ENCODE data around the gene HOXA9.

Gene HOXA9

GRCh38 chr7:27202862-27203134, 37.5 kb upstream of the HOXA9 start:
- peaks cover 11% of the 10 kb centered on the region for H3K27me3 ChIP-seq (replicated peaks; ENCODE audit: control insufficient read depth, insufficient read depth, low read length)
- no peak for DNase-seq (ENCODE audit: extremely low read depth, insufficient read length)
- H3K36me3 ChIP-seq (ENCODE audit: control insufficient read depth, insufficient read depth, low read length) = no peaks in the 10 kb centered on the region
- H3K4me3 ChIP-seq (replicated peaks; ENCODE audit: low read depth, low read length) = no peak overlapping the region
- TF ChIP-seq CTCF (IDR thresholded peaks at IDR 0.05; ENCODE audit: insufficient read depth, low read length, poor library complexity, severe bottlenecking) = no peak

- Histone ChIP-seq H3K36me3 (ENCODE audit: control insufficient read depth, insufficient read depth, low read length) (no peaks in the 10 kb centered on the region), H3K4me3 (replicated peaks; ENCODE audit: low read depth, low read length) (no peak overlapping the region), H3K27me3 (replicated peaks; ENCODE audit: control insufficient read depth, insufficient read depth, low read length) (peaks cover 11% of the 10 kb centered on the region)
- no peak for TF ChIP-seq CTCF (IDR thresholded peaks at IDR 0.05; ENCODE audit: insufficient read depth, low read length, poor library complexity, severe bottlenecking)
- DNase-seq (ENCODE audit: extremely low read depth, insufficient read length) = no peak
Observed at GRCh38 chr7:27202018-27202861, 36.9 kb upstream of the HOXA9 start.

GRCh38 chr7:27201580-27202017, 36.3 kb upstream of the HOXA9 start:
- DNase-seq (ENCODE audit: extremely low read depth, insufficient read length) = no peak
- H3K36me3 ChIP-seq (ENCODE audit: control insufficient read depth, insufficient read depth, low read length) = no peaks in the 10 kb centered on the region
- no peak for TF ChIP-seq CTCF (IDR thresholded peaks at IDR 0.05; ENCODE audit: insufficient read depth, low read length, poor library complexity, severe bottlenecking)
- no peak overlapping the region for H3K4me3 ChIP-seq (replicated peaks; ENCODE audit: low read depth, low read length)
- H3K27me3 ChIP-seq (replicated peaks; ENCODE audit: control insufficient read depth, insufficient read depth, low read length) = peaks cover 11% of the 10 kb centered on the region

GRCh38 chr7:27200761-27201579, 35.6 kb upstream of the HOXA9 start:
- DNase-seq (ENCODE audit: extremely low read depth, insufficient read length) = no peak
- Histone ChIP-seq H3K27me3 (replicated peaks; ENCODE audit: control insufficient read depth, insufficient read depth, low read length) (peaks cover 11% of the 10 kb centered on the region), H3K4me3 (replicated peaks; ENCODE audit: low read depth, low read length) (no peak overlapping the region), H3K36me3 (ENCODE audit: control insufficient read depth, insufficient read depth, low read length) (no peaks in the 10 kb centered on the region)
- TF ChIP-seq CTCF (IDR thresholded peaks at IDR 0.05; ENCODE audit: insufficient read depth, low read length, poor library complexity, severe bottlenecking) = no peak

GRCh38 chr7:27199849-27200760, 34.8 kb upstream of the HOXA9 start, which contains the start of gene HOXA13:
HOXA13 (minus strand) TSS chr7:27200091; CDS start chr7:27200077, 14 bp downstream.
- no peak for DNase-seq (ENCODE audit: extremely low read depth, insufficient read length)
- peak within 1 kb of the TSS; percentile 34 for H3K4me3 ChIP-seq (replicated peaks; ENCODE audit: low read depth, low read length)
- TF ChIP-seq CTCF (IDR thresholded peaks at IDR 0.05; ENCODE audit: insufficient read depth, low read length, poor library complexity, severe bottlenecking) = no peak
- H3K27me3 ChIP-seq (replicated peaks; ENCODE audit: control insufficient read depth, insufficient read depth, low read length) = peaks cover 11% of the 10 kb centered on the region
- H3K36me3 ChIP-seq (ENCODE audit: control insufficient read depth, insufficient read depth, low read length) = no peaks in the 10 kb centered on the region

All from GM06990 (cell line).